HG03175 (cell line): ENCODE data around the gene P2RX4.
"Not testable (repeated sequence)": the region's sequence is repeated elsewhere in the genome, so short reads cannot be mapped to it uniquely, and the experiment has no call there.

Experiments used
- ATAC-seq: cut with Tn5 transposase; IDR thresholded peaks from one replicate; pipeline ENCODE4 v1.9.1; 2021; ENCODE audit warnings: mild to moderate bottlenecking, moderate library complexity; ENCODE audit not compliant: unreplicated experiment

Gene P2RX4

GRCh38 chr12:121187501-121187900, 22.4 kb upstream of the P2RX4 start:
- no peak for ATAC-seq

DNA sequence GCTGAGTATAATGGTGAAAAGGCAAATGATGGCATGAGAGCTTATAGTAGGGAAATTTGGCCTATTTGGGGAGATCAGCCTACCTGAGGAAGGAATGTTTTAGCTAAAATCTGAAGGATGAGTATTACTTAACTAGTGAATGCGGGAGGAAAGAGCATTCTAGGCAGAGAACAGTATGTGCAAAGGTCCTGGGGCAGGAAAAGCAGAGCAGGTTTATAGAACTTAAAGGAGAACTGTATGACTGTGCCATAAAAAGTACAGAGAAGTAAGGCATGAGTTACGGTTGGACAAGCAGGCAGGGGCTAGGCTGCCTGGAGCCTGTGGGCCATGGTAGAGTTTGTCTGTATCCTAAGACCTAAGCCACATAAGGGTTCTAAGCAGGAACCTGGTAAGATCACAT, 21.7 kb upstream of the P2RX4 start:
- ATAC-seq = no peak

DNA sequence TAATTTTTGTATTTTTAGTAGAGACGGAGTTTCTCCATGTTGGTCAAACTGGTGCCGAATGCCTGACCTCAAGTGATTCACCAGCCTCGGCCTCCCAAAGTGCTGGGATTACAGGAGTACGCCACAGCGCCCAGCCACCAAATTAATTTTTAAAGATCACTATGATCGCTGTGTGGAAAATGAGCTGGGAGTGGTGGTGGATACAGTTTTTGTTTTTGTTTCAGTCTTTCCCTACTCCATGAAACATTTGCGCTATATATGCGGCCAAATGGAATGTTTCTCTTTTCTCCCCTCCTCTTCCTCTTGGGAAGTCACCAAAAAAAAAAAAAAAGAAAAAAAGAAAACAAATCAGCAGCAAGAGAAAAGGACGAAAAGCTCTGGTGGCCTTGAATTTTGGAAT, 20.8 kb upstream of the P2RX4 start:
- no peak for ATAC-seq

DNA sequence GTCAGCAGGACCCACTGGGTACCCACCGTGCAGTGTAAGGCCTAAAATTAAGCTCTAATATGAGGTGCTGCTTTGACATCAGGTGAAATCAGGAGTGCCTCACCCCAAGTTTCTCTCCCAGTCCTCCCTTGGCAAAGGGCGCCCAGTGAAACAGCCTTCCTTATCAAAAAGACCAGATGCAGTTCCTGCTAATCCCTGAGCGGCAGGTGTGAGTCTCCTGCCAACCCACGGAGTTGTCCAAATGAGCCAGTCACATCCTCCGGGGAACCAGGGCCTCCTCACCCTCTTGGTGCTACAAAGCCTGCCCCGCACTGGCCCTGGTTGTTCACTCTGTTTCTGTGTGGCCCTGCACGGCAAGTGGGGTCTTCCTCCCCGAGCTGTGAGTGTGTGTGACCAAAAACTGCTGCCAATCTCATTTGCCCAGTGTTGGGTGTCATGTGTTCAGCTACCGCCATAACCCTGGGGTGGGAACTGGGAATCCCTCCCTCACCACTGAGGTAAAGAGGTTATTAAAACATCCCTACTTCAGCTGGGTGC, 20.2 kb upstream of the P2RX4 start:
- no peak for ATAC-seq

- ATAC-seq = no peak
Measured at GRCh38 chr12:121190523-121191031, 19.4 kb upstream of the P2RX4 start.

DNA sequence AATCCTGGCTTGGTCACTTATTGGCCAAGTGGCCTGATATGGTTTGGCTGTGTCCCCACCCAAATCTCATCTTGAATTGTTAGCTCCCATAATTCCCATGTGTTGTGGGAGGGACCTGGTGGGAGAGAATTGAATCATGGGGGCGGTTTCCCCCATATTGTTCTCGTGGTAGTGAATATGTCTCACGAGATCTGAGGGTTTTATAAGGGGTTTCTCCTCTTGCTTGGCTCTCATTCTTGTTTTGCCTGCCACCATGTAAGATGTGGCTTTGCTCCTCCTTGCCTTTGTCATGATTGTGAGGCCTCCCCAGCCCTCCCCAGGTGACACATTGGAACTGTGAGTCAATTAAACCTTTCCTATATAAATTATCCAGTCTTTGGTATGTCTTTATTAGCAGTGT, 18.8 kb upstream of the P2RX4 start:
- no peak for ATAC-seq

- ATAC-seq = no peak
Measured at GRCh38 chr12:121196902-121197301, 13.0 kb upstream of the P2RX4 start.

DNA sequence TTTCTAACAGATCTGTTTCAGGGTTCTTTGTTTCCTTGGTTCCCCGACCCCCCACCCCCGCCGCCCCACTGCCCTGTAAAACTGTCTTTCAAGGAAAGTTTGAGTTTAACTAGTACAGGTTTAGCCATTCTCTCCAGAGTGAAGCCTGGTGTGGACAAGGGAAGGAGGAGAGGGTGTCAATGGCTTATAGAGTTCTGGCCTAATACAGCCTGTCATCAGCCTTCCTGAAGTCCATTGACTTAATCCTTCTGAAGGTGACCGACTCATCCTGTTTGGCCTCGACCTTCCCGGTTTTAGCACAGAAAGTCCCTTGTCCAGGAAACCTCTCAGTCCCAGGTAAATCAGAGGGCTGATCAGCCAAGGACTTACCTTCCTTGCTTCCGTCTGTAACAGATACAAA, 11.0 kb upstream of the P2RX4 start:
- ATAC-seq = no peak

GRCh38 chr12:121201140-121201539, 8.8 kb upstream of the P2RX4 start:
- not testable (repeated sequence) for ATAC-seq

GRCh38 chr12:121202407-121203355, 7.2 kb upstream of the P2RX4 start:
- ATAC-seq = no peak

DNA sequence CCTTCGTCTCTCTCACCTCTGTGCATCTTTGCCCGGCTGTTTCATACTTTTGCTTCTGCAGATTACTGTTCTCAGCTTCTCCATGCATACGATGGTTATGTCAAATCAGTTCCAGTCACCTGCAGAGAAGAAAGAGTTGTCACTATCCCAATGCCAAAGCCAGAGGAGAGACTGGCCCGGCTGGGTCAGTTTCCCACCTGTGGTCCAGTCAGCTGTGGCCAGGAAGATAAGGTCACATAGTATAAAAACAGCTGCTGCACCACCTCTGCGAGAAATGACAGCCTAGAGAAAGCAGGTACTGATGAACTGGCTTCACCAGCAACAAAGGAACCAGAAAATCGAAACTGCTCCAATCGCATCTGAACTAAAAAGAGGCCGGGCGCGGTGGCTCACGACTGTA, 6.4 kb upstream of the P2RX4 start:
- no peak for ATAC-seq

DNA sequence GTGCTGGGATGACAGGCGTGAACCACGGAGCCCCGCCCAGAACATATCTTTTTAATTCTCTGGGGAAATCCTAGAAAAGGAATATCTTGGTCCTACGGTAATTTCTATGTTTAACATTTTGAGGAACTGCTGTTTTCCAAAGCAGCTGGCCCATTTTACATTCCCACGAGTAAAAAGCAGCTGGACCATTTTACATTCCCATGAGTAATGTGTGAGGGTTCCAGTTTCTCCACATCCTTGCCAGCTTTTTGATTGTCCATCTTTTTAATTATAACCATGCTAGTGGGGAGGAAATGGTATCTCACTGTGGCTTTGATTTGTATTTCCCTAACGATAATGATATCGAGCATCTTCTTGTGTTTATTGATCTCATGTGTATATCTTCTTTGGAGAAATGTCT, 4.4 kb upstream of the P2RX4 start:
- no peak for ATAC-seq

DNA sequence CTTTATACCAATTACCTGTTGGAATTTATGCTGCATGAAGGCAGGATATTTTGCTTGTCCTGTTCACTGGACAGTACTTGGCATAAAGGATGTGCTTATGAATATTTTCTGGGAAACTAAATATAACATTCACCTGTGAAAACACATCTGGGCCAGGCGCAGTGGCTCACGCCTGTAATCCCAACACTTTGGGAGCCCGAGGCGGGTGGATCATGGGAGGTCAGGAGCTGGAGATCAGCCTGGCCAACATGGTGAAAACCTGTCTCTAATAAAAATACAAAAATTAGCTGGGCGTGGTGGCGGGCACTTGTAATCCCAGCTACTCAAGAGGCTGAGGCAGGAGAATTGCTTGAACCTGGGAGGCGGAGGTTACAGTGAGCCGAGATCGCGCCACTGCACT, 1.4 kb upstream of the P2RX4 start:
- ATAC-seq = not testable (repeated sequence)

GRCh38 chr12:121209221-121209620, 708 bp upstream of the P2RX4 start:
- ATAC-seq = no peak

GRCh38 chr12:121212875-121213274, 2.9 kb downstream of the P2RX4 start:
- ATAC-seq = no peak

- ATAC-seq = no peak
Measured at GRCh38 chr12:121214166-121214777, 4.3 kb downstream of the P2RX4 start.

- peak; percentile 40 for ATAC-seq
Measured at GRCh38 chr12:121214855-121215745, 5.2 kb downstream of the P2RX4 start.

- no peak for ATAC-seq
Measured at GRCh38 chr12:121216102-121216501, 6.2 kb downstream of the P2RX4 start.

DNA sequence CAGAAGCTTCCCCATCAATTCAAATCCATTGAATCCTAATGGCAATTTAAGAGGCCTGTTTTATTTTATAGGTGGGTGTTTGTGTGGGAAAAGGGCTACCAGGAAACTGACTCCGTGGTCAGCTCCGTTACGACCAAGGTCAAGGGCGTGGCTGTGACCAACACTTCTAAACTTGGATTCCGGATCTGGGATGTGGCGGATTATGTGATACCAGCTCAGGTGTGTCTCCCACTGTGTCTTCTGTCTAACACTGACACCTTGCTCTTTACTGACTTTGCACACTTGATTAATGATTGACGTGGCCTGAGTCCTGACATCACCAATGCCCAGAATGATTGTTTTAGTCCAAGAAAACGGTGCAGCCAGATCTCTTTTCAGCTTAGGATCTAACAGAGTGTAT, 7.1 kb downstream of the P2RX4 start:
- ATAC-seq = no peak

- ATAC-seq = no peak
Measured at GRCh38 chr12:121217761-121218160, 7.8 kb downstream of the P2RX4 start.
